Liver (tissue), 3 donors: ENCODE data around the gene MARCHF10.

ENCODE experiments used
- CTCF ChIP-seq: fragments of 150-350 bp; IDR thresholded peaks from 2 replicates; pipeline ENCODE4 v1.5.1; 2017; ENCODE audit warnings: improper control_type of control experiment, low read depth, low read length; ENCODE audit not compliant: missing input control
- HNF4G ChIP-seq: IDR thresholded peaks from 2 replicates; pipeline ENCODE4 v1.6.1; 2016; ENCODE audit warnings: antibody characterized with exemption
- JUND ChIP-seq, 2 donors: IDR thresholded peaks; 2 replicates each; pipeline ENCODE4 v1.6.1; 2016; ENCODE audit warnings: antibody characterized with exemption in 2 of 2
- MAX ChIP-seq: IDR thresholded peaks from 2 replicates; pipeline ENCODE4 v1.6.1; 2016; ENCODE audit warnings: antibody characterized with exemption
- NR2F2 ChIP-seq: IDR thresholded peaks from 2 replicates; pipeline ENCODE4 v1.6.1; 2016; ENCODE audit warnings: antibody characterized with exemption
- RAD21 ChIP-seq, 2 donors: IDR thresholded peaks; 2 replicates each; pipeline ENCODE4 v1.6.1; 2016; ENCODE audit warnings: antibody characterized with exemption in 2 of 2, mild to moderate bottlenecking in 2 of 2
- RXRA ChIP-seq, 2 donors: IDR thresholded peaks; 2 replicates each; pipeline ENCODE4 v1.6.1; 2017 to 2018; ENCODE audit warnings: antibody characterized with exemption in 2 of 2, mild to moderate bottlenecking in 1 of 2
- TAF1 ChIP-seq: conservative IDR thresholded peaks from 2 replicates; pipeline ENCODE4 v1.6.1; 2016; ENCODE audit warnings: antibody characterized with exemption, mild to moderate bottlenecking
- donor health status: healthy.
- donor health status: healthy.

- TF ChIP-seq CTCF (no peak), RXRA (IDR thresholded peaks at IDR 0.05) (no peak), HNF4G (no peak), JUND (IDR thresholded peaks at IDR 0.05) (no peak), RAD21 (IDR thresholded peaks at IDR 0.05) (no peak), NR2F2 (no peak), TAF1 (no peak), MAX (no peak)
Observed at GRCh38 chr17:62719586-62719985, 88.5 kb downstream of the MARCHF10 start.
